ENCODE measurements around the gene ATP2B1.

- TF ChIP-seq ZFX (IDR thresholded peaks at IDR 0.05) (no peak), CTCF (conservative IDR thresholded peaks at IDR 0.05) (no peak)
Observed at GRCh38 chr12:89634508-89634907, 74.1 kb downstream of the ATP2B1 start.
